Measurements from ENCODE around the gene CHKA.

DNA sequence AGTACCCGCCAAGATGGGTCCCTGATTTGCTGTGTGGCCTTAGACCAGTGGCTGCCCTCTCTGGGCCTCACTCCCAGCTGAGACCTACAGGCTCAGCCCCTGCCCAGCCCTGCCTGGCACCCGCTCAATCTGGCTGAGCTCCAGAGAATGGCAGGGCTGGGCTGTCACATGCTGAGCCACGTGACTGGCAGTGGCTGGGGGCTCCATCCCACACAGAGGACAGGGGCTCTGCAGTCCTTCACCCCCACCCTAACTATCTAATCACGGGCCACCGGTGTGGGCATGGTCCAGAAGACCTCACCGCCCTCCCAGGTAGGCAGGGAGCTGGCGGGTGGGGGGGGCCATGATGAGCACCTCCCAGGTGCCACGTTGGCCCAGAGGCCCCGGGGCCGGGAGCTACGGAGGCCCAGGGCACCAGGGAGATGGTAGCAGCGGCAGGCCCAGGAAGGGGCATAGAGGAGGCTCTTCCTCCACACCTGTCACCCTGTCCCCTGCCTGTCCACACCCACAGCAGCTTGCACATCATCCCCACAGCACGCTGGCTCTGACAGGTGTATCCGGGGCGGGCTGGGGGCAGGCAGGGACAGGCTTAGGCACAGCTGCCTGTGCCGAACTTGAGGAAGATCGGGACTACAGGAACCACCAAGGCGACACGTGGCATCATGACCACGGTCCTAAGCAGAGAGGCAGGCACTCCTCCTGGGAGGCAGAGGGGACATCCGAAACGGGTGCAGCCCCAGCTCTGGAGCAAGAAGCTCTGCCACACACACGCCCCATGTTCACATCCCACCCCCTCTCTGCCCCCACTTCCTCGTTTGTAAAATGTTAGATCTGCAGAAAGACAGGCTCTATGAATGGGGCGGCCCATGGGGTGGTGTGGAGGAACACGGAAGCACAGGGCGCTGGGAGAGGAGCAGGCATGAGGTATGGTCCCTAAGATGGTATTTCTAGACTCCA is 112.5 kb downstream of the CHKA start:
- TF ChIP-seq, protein P1, sequence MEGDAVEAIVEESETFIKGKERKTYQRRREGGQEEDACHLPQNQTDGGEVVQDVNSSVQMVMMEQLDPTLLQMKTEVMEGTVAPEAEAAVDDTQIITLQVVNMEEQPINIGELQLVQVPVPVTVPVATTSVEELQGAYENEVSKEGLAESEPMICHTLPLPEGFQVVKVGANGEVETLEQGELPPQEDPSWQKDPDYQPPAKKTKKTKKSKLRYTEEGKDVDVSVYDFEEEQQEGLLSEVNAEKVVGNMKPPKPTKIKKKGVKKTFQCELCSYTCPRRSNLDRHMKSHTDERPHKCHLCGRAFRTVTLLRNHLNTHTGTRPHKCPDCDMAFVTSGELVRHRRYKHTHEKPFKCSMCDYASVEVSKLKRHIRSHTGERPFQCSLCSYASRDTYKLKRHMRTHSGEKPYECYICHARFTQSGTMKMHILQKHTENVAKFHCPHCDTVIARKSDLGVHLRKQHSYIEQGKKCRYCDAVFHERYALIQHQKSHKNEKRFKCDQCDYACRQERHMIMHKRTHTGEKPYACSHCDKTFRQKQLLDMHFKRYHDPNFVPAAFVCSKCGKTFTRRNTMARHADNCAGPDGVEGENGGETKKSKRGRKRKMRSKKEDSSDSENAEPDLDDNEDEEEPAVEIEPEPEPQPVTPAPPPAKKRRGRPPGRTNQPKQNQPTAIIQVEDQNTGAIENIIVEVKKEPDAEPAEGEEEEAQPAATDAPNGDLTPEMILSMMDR (IDR thresholded peaks at IDR 0.05), result no peak
- TF ChIP-seq POLR2A (IDR thresholded peaks at IDR 0.05), result no peak
- TF ChIP-seq EP300 (IDR thresholded peaks at IDR 0.05), result no peak
- no peak for TF ChIP-seq POLR2AphosphoS5 (IDR thresholded peaks at IDR 0.05)

Data from suprapubic skin (tissue), 4 donors.